Spleen (tissue), 11 donors: ENCODE measurements around the gene NPR2. TPM values are rescaled to one million over a fixed set of nuclear protein-coding genes. Genes with fewer than 3 reads are reported as not detected.

ENCODE experiments used
- DNase-seq: peaks from one replicate; pipeline ENCODE4 v3.0.0-alpha.2; 2020
- H3K27ac ChIP-seq, 8 donors: fragments of 200-600 bp; sonication (generic) in 7 of 8; 1 replicate in 4 of 8; 2 replicates in 4 of 8; pipeline versions ENCODE4 v1.5.0 to v1.8.0; 2016 to 2021; ENCODE audit warnings: inconsistent platforms in 4 of 8, mild to moderate bottlenecking in 4 of 8, moderate library complexity in 1 of 8
- H3K27me3 ChIP-seq, 7 donors: fragments of 200-600 bp; sonication (generic) in 6 of 7; replicated peaks in 1 of 7; 1 replicate in 4 of 7; 2 replicates in 3 of 7; pipeline versions ENCODE4 v1.5.0 to v1.8.0; 2016 to 2021; ENCODE audit warnings: inconsistent platforms in 3 of 7, mild to moderate bottlenecking in 1 of 7
- H3K36me3 ChIP-seq, 6 donors: fragments of 200-600 bp; sonication (generic) in 5 of 6; 1 replicate in 4 of 6; 2 replicates in 2 of 6; pipeline versions ENCODE4 v1.5.0 to v1.8.0; 2016 to 2021; ENCODE audit warnings: inconsistent platforms in 2 of 6
- H3K4me1 ChIP-seq, 6 donors: fragments of 200-600 bp; sonication (generic) in 5 of 6; 1 replicate in 3 of 6; 2 replicates in 3 of 6; pipeline versions ENCODE4 v1.5.0 to v1.8.0; 2016 to 2021; ENCODE audit warnings: inconsistent platforms in 3 of 6
- H3K4me3 ChIP-seq, 8 donors: fragments of 200-600 bp; sonication (generic) in 7 of 8; 1 replicate in 4 of 8; 2 replicates in 4 of 8; pipeline versions ENCODE4 v1.5.0 to v1.8.0; 2016 to 2021; ENCODE audit warnings: inconsistent platforms in 4 of 8, mild to moderate bottlenecking in 4 of 8, moderate library complexity in 2 of 8
- H3K9me3 ChIP-seq, 8 donors: fragments of 200-600 bp; sonication (generic) in 7 of 8; 1 replicate in 4 of 8; 2 replicates in 4 of 8; pipeline versions ENCODE4 v1.5.0 to v1.8.0; 2016 to 2021; ENCODE audit warnings: inconsistent platforms in 4 of 8
- CTCF ChIP-seq, 11 experiments: fragments of 200-600 bp in 7 of 11; fragments of 450-650 bp in 4 of 11; sonication (generic) in 4 of 11; IDR thresholded peaks in 8 of 11; conservative IDR thresholded peaks in 3 of 11; 1 replicate in 7 of 11; 2 replicates in 4 of 11; pipeline versions ENCODE4 v1.4.0 to v1.8.0; 2016 to 2021; ENCODE audit warnings: antibody characterized with exemption in 11 of 11, inconsistent platforms in 4 of 11, mild to moderate bottlenecking in 1 of 11
- POLR2A ChIP-seq, 3 donors: fragments of 450-650 bp; IDR thresholded peaks; one replicate each; pipeline ENCODE4 v1.5.1; 2017; ENCODE audit warnings: antibody characterized with exemption in 3 of 3, mild to moderate bottlenecking in 1 of 3
- POLR2AphosphoS5 ChIP-seq, 3 donors: sonication (generic); formaldehyde crosslinking; IDR thresholded peaks; one replicate each; pipeline ENCODE4 v1.5.1; 2017; ENCODE audit warnings: antibody characterized with exemption in 3 of 3
- WGBS, 5 donors: extraction: QIAGEN DNeasy Blood & Tissue Kit in 3 of 5; methylation state at CpG; one replicate each; pipeline versions ENCODE4 v1.1.5 to v1.1.7; 2013 to 2018; 5-methylcytosine and 5-hydroxymethylcytosine counted together
- intact Hi-C: fragments of 100-400 bp; cut with DNase I; formaldehyde crosslinking; loops from one replicate; pipeline ENCODE4 v1.15.0; 2023; ENCODE audit warnings: low total_unique reads
- polyA plus RNA-seq, 3 donors: library from polyadenylated mRNA; stranded (reverse); fragments of 200-250 nt; gene quantifications; one replicate each; pipeline ENCODE4 v1.2.1, GENCODE V29; 2013
- small RNA-seq, 4 donors: library from RNA; depleted of rRNA; stranded (forward); fragments of <200 nt; gene quantifications; one replicate each; pipeline ENCODE3, GENCODE V24; 2016
- total RNA-seq, 7 donors: library from RNA; depleted of rRNA in 3 of 7; stranded (reverse); fragments of >200 nt in 3 of 7; fragmentation: NEBNext Ultra II Directional in 4 of 7; extraction: Animal tissue kit (Norgen Biotek cat#: 25700) in 4 of 7; gene quantifications; one replicate each; pipeline versions ENCODE4 v1.1.0 to v1.2.1, GENCODE V29; 2016 to 2021
- donor health status: healthy with polysubstance abuse.
- donor health status: DM: no; HTN: no; CAD: no; lungs with moderate emphysema.
- donor health status: DM: no; HTN: no; CAD: no.
- donor health status: Bipolar disorder and iron deficiency.
- donor health status: healthy.
- donor health status: DM: no; HTN: no; CAD: no.
- donor health status: DM: yes; HTN: yes; CAD: no.

Gene NPR2
- total and polyA plus RNA-seq, 10 donors = 5.8 to 17.1 (median 7.5) TPM

- Histone ChIP-seq H3K9me3 (no peaks in the 10 kb centered on the region), H3K27me3 (peaks cover 0 to 32% (median 0%) of the 10 kb centered on the region in 7 donors), H3K36me3 (no peaks in the 10 kb centered on the region), H3K27ac (no peak overlapping the region), H3K4me1 (peaks cover 0 to 11% (median 0%) of the 10 kb centered on the region in 6 donors), H3K4me3 (no peak overlapping the region)
- TF ChIP-seq POLR2A (IDR thresholded peaks at IDR 0.05) = no peak
- TF ChIP-seq POLR2AphosphoS5 (IDR thresholded peaks at IDR 0.05) = no peak
- no peak for TF ChIP-seq CTCF (IDR thresholded peaks at IDR 0.05 in 8 of 11, conservative IDR thresholded peaks at IDR 0.05 in 3 of 11)
- WGBS, 5 donors = 71 to 82% (median 76%) methylated on average over 3 of the region's 3 CpGs
- DNase-seq = no peak
- intact Hi-C loops = no loop called here
Observed at GRCh38 chr9:35856206-35856605, 64.8 kb downstream of the NPR2 start.

- Histone ChIP-seq H3K4me1 (peaks cover 0 to 11% (median 0%) of the 10 kb centered on the region in 6 donors), H3K27ac (no peak overlapping the region), H3K36me3 (no peaks in the 10 kb centered on the region), H3K4me3 (no peak overlapping the region), H3K9me3 (no peaks in the 10 kb centered on the region), H3K27me3 (peaks cover 0 to 38% (median 0%) of the 10 kb centered on the region in 7 donors)
- 82 to 96% (median 88%) methylated on average over 4 to 5 of the region's 5 CpGs for WGBS, 5 donors
- intact Hi-C loops = no loop called here
- no peak for DNase-seq
- TF ChIP-seq CTCF (IDR thresholded peaks at IDR 0.05 in 8 of 11, conservative IDR thresholded peaks at IDR 0.05 in 3 of 11) (no peak), POLR2AphosphoS5 (IDR thresholded peaks at IDR 0.05) (no peak), POLR2A (IDR thresholded peaks at IDR 0.05) (no peak)
Observed at GRCh38 chr9:35856882-35857281, 65.5 kb downstream of the NPR2 start.

GRCh38 chr9:35858458-35858857, 67.1 kb downstream of the NPR2 start:
- WGBS, 5 donors = 62 to 81% (median 78%) methylated on average over 5 of the region's 5 CpGs
- no peaks in the 10 kb centered on the region for H3K36me3 ChIP-seq
- peaks cover 0 to 11% (median 0%) of the 10 kb centered on the region in 6 donors for H3K4me1 ChIP-seq
- no peak for DNase-seq
- intact Hi-C loops = no loop called here
- H3K27me3 ChIP-seq = peaks cover 0 to 43% (median 0%) of the 10 kb centered on the region in 7 donors
- no peaks in the 10 kb centered on the region for H3K9me3 ChIP-seq
- H3K4me3 ChIP-seq = no peak overlapping the region
- H3K27ac ChIP-seq = no peak overlapping the region
- no peak for TF ChIP-seq POLR2AphosphoS5 (IDR thresholded peaks at IDR 0.05)
- no peak for TF ChIP-seq POLR2A (IDR thresholded peaks at IDR 0.05)
- TF ChIP-seq CTCF (IDR thresholded peaks at IDR 0.05 in 8 of 11, conservative IDR thresholded peaks at IDR 0.05 in 3 of 11) = no peak

Small RNA genes within 50 kb of the gene (small RNA-seq; reads per million reads assigned to genes)
- gene HINT2 = 0 reads per million in 4 donors

Other genes with a start within 250 kb of the NPR2 start
- 10 to 100 TPM; 24.8 to 47.1 (median 31.8) TPM for gene TESK1, start 186.3 kb upstream of the NPR2 start, total RNA-seq
- gene TESK1, start 186.3 kb upstream of the NPR2 start, polyA plus RNA-seq = 10 to 100 TPM; 15.6 to 34.7 (median 22.7) TPM
- gene CD72, start 173.2 kb upstream of the NPR2 start, total RNA-seq = 100 to 1,000 TPM in 5 of 7 donors, 10 to 100 TPM in 2; 74.4 to 160 (median 127) TPM
- gene CD72, start 173.2 kb upstream of the NPR2 start, polyA plus RNA-seq = 100 to 1,000 TPM in 2 of 3 donors, 10 to 100 TPM in 1; 97.4 to 159 (median 115) TPM
- gene SIT1, start 140.7 kb upstream of the NPR2 start, total RNA-seq = 10 to 100 TPM; 24.2 to 44.9 (median 27.5) TPM
- gene SIT1, start 140.7 kb upstream of the NPR2 start, polyA plus RNA-seq = 10 to 100 TPM; 71.7 to 82.7 (median 82.7) TPM
- over 10,000 TPM in 5 of 7 donors, 1,000 to 10,000 TPM in 2; 5,541 to 28,996 (median 23,209) TPM for gene RMRP, start 133.6 kb upstream of the NPR2 start, total RNA-seq
- 100 to 1,000 TPM in 1 of 3 donors, 10 to 100 TPM in 1, not detected in 1; 42.1 to 285 TPM for gene RMRP, start 133.6 kb upstream of the NPR2 start, polyA plus RNA-seq
- gene CCDC107, start 133.3 kb upstream of the NPR2 start, total RNA-seq = 10 to 100 TPM; 14.4 to 24.2 (median 20.8) TPM
- 10 to 100 TPM; 35.3 to 46.9 (median 37.0) TPM for gene CCDC107, start 133.3 kb upstream of the NPR2 start, polyA plus RNA-seq
- gene ARHGEF39, start 126.4 kb upstream of the NPR2 start, total RNA-seq = 1 to 10 TPM in 6 of 7 donors, under 1 TPM in 1; 0.95 to 2.8 (median 1.4) TPM
- gene ARHGEF39, start 126.4 kb upstream of the NPR2 start, polyA plus RNA-seq = 1 to 10 TPM in 2 of 3 donors, under 1 TPM in 1; 0.89 to 2.9 (median 1.1) TPM
- gene CA9, start 117.7 kb upstream of the NPR2 start, total RNA-seq = not detected
- under 1 TPM in 2 of 3 donors, not detected in 1; 0.26 to 0.30 TPM for gene CA9, start 117.7 kb upstream of the NPR2 start, polyA plus RNA-seq
- 100 to 1,000 TPM in 2 of 7 donors, 10 to 100 TPM in 5; 43.1 to 231 (median 79.2) TPM for gene TPM2, start 101.7 kb upstream of the NPR2 start, total RNA-seq
- 100 to 1,000 TPM; 148 to 237 (median 190) TPM for gene TPM2, start 101.7 kb upstream of the NPR2 start, polyA plus RNA-seq
- 100 to 1,000 TPM; 356 to 881 (median 592) TPM for gene TLN1, start 59.4 kb upstream of the NPR2 start, total RNA-seq
- gene TLN1, start 59.4 kb upstream of the NPR2 start, polyA plus RNA-seq = 100 to 1,000 TPM in 1 of 3 donors, 10 to 100 TPM in 2; 79.9 to 122 (median 95.5) TPM
- gene CREB3, start 58.9 kb upstream of the NPR2 start, total RNA-seq = 10 to 100 TPM; 21.8 to 35.9 (median 26.0) TPM
- gene CREB3, start 58.9 kb upstream of the NPR2 start, polyA plus RNA-seq = 10 to 100 TPM; 14.7 to 26.7 (median 20.9) TPM
- 100 to 1,000 TPM in 1 of 7 donors, 10 to 100 TPM in 6; 70.5 to 111 (median 74.3) TPM for gene GBA2, start 42.4 kb upstream of the NPR2 start, total RNA-seq
- gene GBA2, start 42.4 kb upstream of the NPR2 start, polyA plus RNA-seq = 10 to 100 TPM; 22.8 to 40.9 (median 37.9) TPM
- gene RGP1, start 42.3 kb upstream of the NPR2 start, total RNA-seq = 10 to 100 TPM; 19.7 to 29.2 (median 22.0) TPM
- gene RGP1, start 42.3 kb upstream of the NPR2 start, polyA plus RNA-seq = 1 to 10 TPM; 2.2 to 9.5 (median 2.5) TPM
- not detected for gene MSMP, start 37.3 kb upstream of the NPR2 start, total RNA-seq
- gene MSMP, start 37.3 kb upstream of the NPR2 start, polyA plus RNA-seq = 1 to 10 TPM in 1 of 3 donors, under 1 TPM in 2; 0.58 to 1.6 (median 0.63) TPM
- gene SPAG8, start 20.7 kb downstream of the NPR2 start, total RNA-seq = 1 to 10 TPM; 1.1 to 4.5 (median 2.3) TPM
- gene SPAG8, start 20.7 kb downstream of the NPR2 start, polyA plus RNA-seq = 1 to 10 TPM; 1.7 to 2.5 (median 1.7) TPM
- gene HINT2, start 23.5 kb downstream of the NPR2 start, total RNA-seq = 10 to 100 TPM; 20.1 to 32.4 (median 23.0) TPM
- gene HINT2, start 23.5 kb downstream of the NPR2 start, polyA plus RNA-seq = 10 to 100 TPM; 60.0 to 73.6 (median 69.6) TPM
- not detected for gene FAM221B, start 37.1 kb downstream of the NPR2 start, total RNA-seq
- gene FAM221B, start 37.1 kb downstream of the NPR2 start, polyA plus RNA-seq = not detected
- gene TMEM8B, start 37.6 kb downstream of the NPR2 start, total RNA-seq = 1 to 10 TPM; 2.9 to 9.8 (median 5.9) TPM
- gene TMEM8B, start 37.6 kb downstream of the NPR2 start, polyA plus RNA-seq = 1 to 10 TPM; 3.2 to 8.8 (median 7.2) TPM
- not detected for gene OR13J1, start 78.8 kb downstream of the NPR2 start, total RNA-seq
- gene OR13J1, start 78.8 kb downstream of the NPR2 start, polyA plus RNA-seq = not detected
- 1 to 10 TPM in 2 of 7 donors, under 1 TPM in 1, not detected in 4; 0.65 to 2.5 (median 1.6) TPM for gene HRCT1, start 114.6 kb downstream of the NPR2 start, total RNA-seq
- 1 to 10 TPM in 1 of 3 donors, under 1 TPM in 2; 0.52 to 1.1 (median 0.70) TPM for gene HRCT1, start 114.6 kb downstream of the NPR2 start, polyA plus RNA-seq
- 1 to 10 TPM in 5 of 7 donors, under 1 TPM in 2; 0.68 to 3.8 (median 1.6) TPM for gene SPAAR, start 117.9 kb downstream of the NPR2 start, total RNA-seq
- 1 to 10 TPM in 1 of 3 donors, under 1 TPM in 2; 0.46 to 1.9 (median 0.63) TPM for gene SPAAR, start 117.9 kb downstream of the NPR2 start, polyA plus RNA-seq
- gene OR2S2, start 166.6 kb downstream of the NPR2 start, total RNA-seq = not detected
- not detected for gene OR2S2, start 166.6 kb downstream of the NPR2 start, polyA plus RNA-seq
- gene RECK, start 245.3 kb downstream of the NPR2 start, total RNA-seq = 10 to 100 TPM in 4 of 7 donors, 1 to 10 TPM in 3; 9.3 to 16.0 (median 12.5) TPM
- 1 to 10 TPM; 2.7 to 3.6 (median 3.4) TPM for gene RECK, start 245.3 kb downstream of the NPR2 start, polyA plus RNA-seq